Measurements from ENCODE around the gene PSMB10.

Gene PSMB10

GRCh38 chr16:67945392-67945933 lies 8.8 kb upstream of the PSMB10 start:
- TF ChIP-seq, protein P1, sequence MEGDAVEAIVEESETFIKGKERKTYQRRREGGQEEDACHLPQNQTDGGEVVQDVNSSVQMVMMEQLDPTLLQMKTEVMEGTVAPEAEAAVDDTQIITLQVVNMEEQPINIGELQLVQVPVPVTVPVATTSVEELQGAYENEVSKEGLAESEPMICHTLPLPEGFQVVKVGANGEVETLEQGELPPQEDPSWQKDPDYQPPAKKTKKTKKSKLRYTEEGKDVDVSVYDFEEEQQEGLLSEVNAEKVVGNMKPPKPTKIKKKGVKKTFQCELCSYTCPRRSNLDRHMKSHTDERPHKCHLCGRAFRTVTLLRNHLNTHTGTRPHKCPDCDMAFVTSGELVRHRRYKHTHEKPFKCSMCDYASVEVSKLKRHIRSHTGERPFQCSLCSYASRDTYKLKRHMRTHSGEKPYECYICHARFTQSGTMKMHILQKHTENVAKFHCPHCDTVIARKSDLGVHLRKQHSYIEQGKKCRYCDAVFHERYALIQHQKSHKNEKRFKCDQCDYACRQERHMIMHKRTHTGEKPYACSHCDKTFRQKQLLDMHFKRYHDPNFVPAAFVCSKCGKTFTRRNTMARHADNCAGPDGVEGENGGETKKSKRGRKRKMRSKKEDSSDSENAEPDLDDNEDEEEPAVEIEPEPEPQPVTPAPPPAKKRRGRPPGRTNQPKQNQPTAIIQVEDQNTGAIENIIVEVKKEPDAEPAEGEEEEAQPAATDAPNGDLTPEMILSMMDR (IDR thresholded peaks at IDR 0.05; ENCODE audit: low read depth, low read length, missing control alignments) = no peak
- no peak for DNase-seq (ENCODE audit: extremely low read depth, low read depth)
- no peak overlapping the region for H3K4me3 ChIP-seq (replicated peaks; ENCODE audit: low read depth, low read length)

GRCh38 chr16:67944690-67945391 lies 8.2 kb upstream of the PSMB10 start:
- TF ChIP-seq, protein P1 (IDR thresholded peaks at IDR 0.05; ENCODE audit: low read depth, low read length, missing control alignments) = no peak
- no peak overlapping the region for H3K4me3 ChIP-seq (replicated peaks; ENCODE audit: low read depth, low read length)
- no peak for DNase-seq (ENCODE audit: extremely low read depth, low read depth)

DNA sequence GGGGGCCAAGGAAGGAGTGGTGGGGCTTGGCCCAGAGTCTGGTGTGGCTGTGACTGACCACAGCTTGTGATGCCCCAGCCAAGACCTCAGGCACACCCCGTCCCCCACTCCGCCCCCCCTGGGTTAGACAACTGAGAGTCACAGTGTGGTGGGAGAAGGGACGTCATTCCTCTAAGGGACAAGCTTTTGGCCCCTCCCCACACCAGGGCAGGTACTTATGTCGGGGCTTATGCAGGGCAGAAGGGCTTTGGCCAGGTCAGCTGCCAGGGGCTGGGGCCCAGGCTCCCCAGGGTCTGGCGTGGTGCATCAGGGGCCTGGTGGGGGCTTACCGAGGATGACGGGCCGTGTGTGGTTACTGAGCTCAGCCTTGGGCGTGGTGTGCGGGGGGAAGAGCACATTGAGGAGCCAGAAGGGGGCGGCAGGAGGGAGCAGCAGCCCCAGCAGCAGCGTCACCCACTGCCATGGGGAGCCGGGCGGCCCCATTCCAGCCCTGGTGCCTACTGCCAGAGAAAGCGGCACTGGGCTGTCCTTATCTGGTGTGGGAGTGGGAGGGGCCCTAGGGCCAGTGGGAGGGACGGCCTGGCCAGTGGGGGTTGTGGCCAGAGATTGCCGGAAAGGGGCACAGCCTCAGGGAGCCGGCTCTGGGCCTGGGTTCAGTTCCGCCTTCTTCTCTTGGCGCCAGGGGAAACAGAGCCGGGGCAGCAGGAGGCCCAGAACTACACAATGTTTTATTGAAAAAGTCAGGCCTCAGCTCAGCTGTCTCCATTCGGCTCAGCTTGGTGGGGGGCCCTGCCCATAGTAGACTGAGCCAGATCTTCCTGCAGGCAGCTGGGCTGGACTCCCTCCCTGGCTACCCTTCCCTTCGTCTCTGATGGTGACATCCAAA lies 7.2 kb upstream of the PSMB10 start, which contains the start of gene LCAT:
LCAT (minus strand) TSS at position 502 of the 886 bp plus-strand sequence; CDS start at position 483, 19 bp downstream.
- no peak for DNase-seq (ENCODE audit: extremely low read depth, low read depth)
- TF ChIP-seq, protein P1 (IDR thresholded peaks at IDR 0.05; ENCODE audit: low read depth, low read length, missing control alignments) = no peak
- no peak within 1 kb of the TSS for H3K4me3 ChIP-seq (replicated peaks; ENCODE audit: low read depth, low read length)

DNA sequence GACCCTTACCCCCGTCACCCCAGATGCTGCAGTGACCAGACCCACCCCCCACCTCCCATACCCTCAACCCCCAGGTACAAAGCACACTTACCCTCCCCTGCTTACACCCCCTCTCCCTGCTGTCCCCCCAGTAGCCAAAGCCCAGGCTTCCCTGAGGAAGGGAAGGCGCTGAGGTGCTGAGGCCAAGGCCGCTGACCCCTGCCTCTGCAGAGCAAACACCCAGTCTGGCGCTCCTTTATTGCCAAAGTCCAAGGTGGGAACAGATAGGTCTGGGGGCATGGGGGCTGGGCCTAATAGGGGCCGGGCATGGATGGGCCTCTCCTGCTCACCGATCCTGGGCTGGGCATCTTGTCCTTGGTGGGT lies 6.6 kb upstream of the PSMB10 start:
- DNase-seq (ENCODE audit: extremely low read depth, low read depth) = no peak
- TF ChIP-seq, protein P1 (IDR thresholded peaks at IDR 0.05; ENCODE audit: low read depth, low read length, missing control alignments) = no peak
- no peak overlapping the region for H3K4me3 ChIP-seq (replicated peaks; ENCODE audit: low read depth, low read length)

- no peak for DNase-seq (ENCODE audit: extremely low read depth, low read depth)
- no peak overlapping the region for H3K4me3 ChIP-seq (replicated peaks; ENCODE audit: low read depth, low read length)
- TF ChIP-seq, protein P1 (IDR thresholded peaks at IDR 0.05; ENCODE audit: low read depth, low read length, missing control alignments) = no peak
Observed at GRCh38 chr16:67942510-67943255, 6.0 kb upstream of the PSMB10 start.

DNA sequence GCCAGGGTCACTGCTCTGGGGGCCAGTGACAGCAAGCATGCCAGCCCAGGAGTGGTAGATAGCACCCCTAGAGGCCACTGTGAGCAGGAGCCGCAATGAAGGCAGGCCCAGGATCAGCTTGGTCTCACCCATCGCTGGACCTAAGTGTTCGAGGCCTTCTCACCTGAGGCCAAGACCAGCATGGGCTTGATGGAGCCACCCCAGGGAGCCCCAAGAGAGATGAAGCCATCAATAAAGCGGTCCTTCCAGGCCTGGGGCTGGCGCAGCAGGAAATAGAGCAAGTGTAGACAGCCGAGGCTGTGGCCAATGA lies 5.5 kb upstream of the PSMB10 start:
- TF ChIP-seq, protein P1 (IDR thresholded peaks at IDR 0.05; ENCODE audit: low read depth, low read length, missing control alignments) = peak; percentile 81
- no peak overlapping the region for H3K4me3 ChIP-seq (replicated peaks; ENCODE audit: low read depth, low read length)
- DNase-seq (ENCODE audit: extremely low read depth, low read depth) = no peak
